Mammary epithelial cell (primary cell): ENCODE results near the gene TIPARP.

Source experiments
- EZH2 ChIP-seq: IDR thresholded peaks from 2 replicates; pipeline ENCODE4 v1.6.1; 2012; ENCODE audit warnings: low read length, inconsistent platforms, borderline replicate concordance
- TF ChIP-seq, protein P1 (sequence below), 2 donors: IDR thresholded peaks in 1 of 2; conservative IDR thresholded peaks in 1 of 2; 2 replicates each; pipeline ENCODE4 v1.5.1; 2011 to 2012; ENCODE audit warnings: inconsistent platforms in 2 of 2, low read length in 2 of 2, mild to moderate bottlenecking in 2 of 2, control low read depth in 1 of 2, low read depth in 1 of 2; ENCODE audit not compliant: insufficient read depth in 1 of 2; ENCODE audit errors: extremely low read depth in 1 of 2

DNA sequence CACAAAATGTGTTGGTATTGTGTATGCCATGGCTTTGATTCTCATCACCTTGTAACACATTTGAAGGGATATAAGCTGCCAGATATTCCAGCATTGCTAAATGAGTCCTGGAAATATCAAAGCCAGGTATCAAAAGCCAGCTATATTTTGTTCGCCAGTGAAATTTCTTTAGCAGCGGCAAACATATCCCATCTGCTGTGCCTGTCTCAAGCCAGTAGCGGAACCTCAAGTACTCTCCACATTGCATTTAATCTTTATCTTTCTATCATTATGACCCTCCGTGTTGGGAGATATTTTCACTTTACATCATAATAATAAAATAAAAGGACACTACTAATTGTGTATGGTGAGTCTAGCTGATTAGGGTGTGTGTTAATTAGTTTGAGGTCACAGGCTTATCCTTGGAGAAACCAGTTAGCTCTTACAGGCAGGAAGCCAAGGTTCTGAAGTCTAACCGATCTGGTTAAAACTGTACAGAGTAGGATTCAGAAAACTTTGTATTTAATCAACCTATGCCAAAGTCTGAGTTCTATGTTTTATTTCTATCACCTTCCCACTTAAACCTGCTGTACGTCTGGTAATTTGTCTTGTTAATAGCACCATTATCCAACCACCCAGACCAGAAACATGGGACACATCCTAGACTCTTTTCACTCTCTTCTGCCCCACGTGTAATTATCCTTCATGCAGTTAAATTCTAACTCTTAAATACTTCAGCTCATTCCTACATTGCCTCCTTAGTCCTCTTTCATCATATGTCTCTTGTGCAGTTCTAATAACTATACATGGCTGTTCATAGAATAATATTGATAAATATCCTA is 14.5 kb downstream of the TIPARP start:
- TF ChIP-seq, protein P1, sequence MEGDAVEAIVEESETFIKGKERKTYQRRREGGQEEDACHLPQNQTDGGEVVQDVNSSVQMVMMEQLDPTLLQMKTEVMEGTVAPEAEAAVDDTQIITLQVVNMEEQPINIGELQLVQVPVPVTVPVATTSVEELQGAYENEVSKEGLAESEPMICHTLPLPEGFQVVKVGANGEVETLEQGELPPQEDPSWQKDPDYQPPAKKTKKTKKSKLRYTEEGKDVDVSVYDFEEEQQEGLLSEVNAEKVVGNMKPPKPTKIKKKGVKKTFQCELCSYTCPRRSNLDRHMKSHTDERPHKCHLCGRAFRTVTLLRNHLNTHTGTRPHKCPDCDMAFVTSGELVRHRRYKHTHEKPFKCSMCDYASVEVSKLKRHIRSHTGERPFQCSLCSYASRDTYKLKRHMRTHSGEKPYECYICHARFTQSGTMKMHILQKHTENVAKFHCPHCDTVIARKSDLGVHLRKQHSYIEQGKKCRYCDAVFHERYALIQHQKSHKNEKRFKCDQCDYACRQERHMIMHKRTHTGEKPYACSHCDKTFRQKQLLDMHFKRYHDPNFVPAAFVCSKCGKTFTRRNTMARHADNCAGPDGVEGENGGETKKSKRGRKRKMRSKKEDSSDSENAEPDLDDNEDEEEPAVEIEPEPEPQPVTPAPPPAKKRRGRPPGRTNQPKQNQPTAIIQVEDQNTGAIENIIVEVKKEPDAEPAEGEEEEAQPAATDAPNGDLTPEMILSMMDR (conservative IDR thresholded peaks at IDR 0.05 in 1 of 2, IDR thresholded peaks at IDR 0.05 in 1 of 2; ENCODE audit: extremely low read depth in 1 of 2, insufficient read depth in 1 of 2, low read depth in 1 of 2, low read length in 2 of 2): no peak
- TF ChIP-seq EZH2: no peak
